SK-N-MC (cell line): Measurements from ENCODE around the gene DCK.

Experiments used
- DNase-seq: peaks from one replicate; pipeline ENCODE4 v3.0.0-alpha.2; 2011; ENCODE audit warnings: low read depth, low spot score
- H3K27ac ChIP-seq: fragments of 200-600 bp; sonication (generic); 2 replicates; pipeline ENCODE4 v1.5.1; 2016; ENCODE audit warnings: mixed run types
- H3K36me3 ChIP-seq: fragments of 200-600 bp; sonication (generic); 2 replicates; pipeline ENCODE4 v1.6.1; 2017; ENCODE audit warnings: antibody characterized with exemption, low read length, mixed read lengths; ENCODE audit not compliant: insufficient read depth
- H3K4me3 ChIP-seq: fragments of 200-600 bp; sonication (generic); 2 replicates; pipeline ENCODE4 v1.5.1; 2016
- H3K9ac ChIP-seq: fragments of 200-600 bp; sonication (generic); 2 replicates; pipeline ENCODE4 v1.8.0; 2017; ENCODE audit warnings: mixed run types, mixed read lengths; ENCODE audit not compliant: insufficient read length
- H3K9me3 ChIP-seq: fragments of 200-600 bp; sonication (generic); 2 replicates; pipeline ENCODE4 v1.6.1; 2017; ENCODE audit warnings: low read depth, mild to moderate bottlenecking, antibody characterized with exemption, low read length, moderate library complexity, mixed read lengths
- EZH2 ChIP-seq: fragments of 200-600 bp; sonication (generic); IDR thresholded peaks from one replicate; pipeline ENCODE4 v1.6.1; 2017; ENCODE audit warnings: antibody characterized with exemption
- FOXP2 ChIP-seq: optimal IDR thresholded peaks from 2 replicates; pipeline ENCODE3; 2011; ENCODE audit warnings: mild to moderate bottlenecking, moderate library complexity; ENCODE audit not compliant: insufficient read depth; ENCODE audit errors: extremely low read length, control extremely low read depth
- POLR2AphosphoS5 ChIP-seq: IDR thresholded peaks from 2 replicates; pipeline ENCODE4 v1.6.1; 2012; ENCODE audit warnings: mild to moderate bottlenecking, low read depth, low read length, borderline replicate concordance

DCK gene

GRCh38 chr4:70993181-70994068 is at the start of gene DCK:
Gene DCK, plus strand, starts transcription at chr4:70993649. Its CDS starts 187 bp downstream, at chr4:70993836.
- Histone ChIP-seq H3K27ac (peak within 1 kb of the TSS; percentile 84), H3K9me3 (peaks cover 11% of the 10 kb centered on the region), H3K4me3 (peak within 1 kb of the TSS; percentile 98), H3K9ac (peak within 1 kb of the TSS; percentile 94), H3K36me3 (peaks cover 39% of the 10 kb centered on the region)
- TF ChIP-seq EZH2 = no peak
- TF ChIP-seq POLR2AphosphoS5 = peak; percentile 82
- peak; percentile 41 for TF ChIP-seq FOXP2
- no peak for DNase-seq

GRCh38 chr4:70945046-70945445 is 48.4 kb upstream of the DCK start:
- DNase-seq = no peak
- Histone ChIP-seq H3K9ac (no peak overlapping the region), H3K27ac (no peak overlapping the region), H3K9me3 (no peaks in the 10 kb centered on the region), H3K4me3 (no peak overlapping the region), H3K36me3 (peaks cover 5% of the 10 kb centered on the region; the same call in 1 of the 2 replicates)
- TF ChIP-seq FOXP2 (no peak), EZH2 (no peak), POLR2AphosphoS5 (no peak)

- no peak for DNase-seq
- Histone ChIP-seq H3K4me3 (no peak overlapping the region), H3K36me3 (0 out of 2 replicates have a peak, but pooled peaks cover 5% of the 10 kb centered on the region), H3K9ac (no peak overlapping the region), H3K9me3 (no peaks in the 10 kb centered on the region), H3K27ac (no peak overlapping the region)
- TF ChIP-seq FOXP2 (no peak), EZH2 (no peak), POLR2AphosphoS5 (no peak)
Measured at GRCh38 chr4:70945452-70946055, 47.9 kb upstream of the DCK start.

DNA sequence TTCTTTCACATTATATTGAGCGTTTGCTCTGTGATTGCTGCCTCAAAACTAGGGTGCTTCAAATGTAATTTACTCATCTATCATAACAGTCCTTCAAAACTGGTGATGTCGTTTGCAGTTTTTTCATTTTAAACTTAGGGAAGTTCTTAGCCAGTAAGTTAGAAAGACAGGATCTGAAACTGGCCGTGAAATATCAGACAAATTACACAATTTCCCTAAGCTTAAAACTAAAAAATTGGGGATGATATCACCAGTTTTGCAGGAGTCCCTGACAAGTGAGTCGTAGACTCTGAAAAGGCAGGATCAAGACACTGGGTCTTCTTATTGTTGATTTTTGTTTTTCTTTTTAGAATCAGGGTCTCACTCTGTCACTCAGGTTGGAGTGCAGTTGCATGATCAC is 46.5 kb upstream of the DCK start:
- H3K9ac ChIP-seq = no peak overlapping the region
- 0 out of 2 replicates have a peak, but pooled peaks cover 5% of the 10 kb centered on the region for H3K36me3 ChIP-seq

DNA sequence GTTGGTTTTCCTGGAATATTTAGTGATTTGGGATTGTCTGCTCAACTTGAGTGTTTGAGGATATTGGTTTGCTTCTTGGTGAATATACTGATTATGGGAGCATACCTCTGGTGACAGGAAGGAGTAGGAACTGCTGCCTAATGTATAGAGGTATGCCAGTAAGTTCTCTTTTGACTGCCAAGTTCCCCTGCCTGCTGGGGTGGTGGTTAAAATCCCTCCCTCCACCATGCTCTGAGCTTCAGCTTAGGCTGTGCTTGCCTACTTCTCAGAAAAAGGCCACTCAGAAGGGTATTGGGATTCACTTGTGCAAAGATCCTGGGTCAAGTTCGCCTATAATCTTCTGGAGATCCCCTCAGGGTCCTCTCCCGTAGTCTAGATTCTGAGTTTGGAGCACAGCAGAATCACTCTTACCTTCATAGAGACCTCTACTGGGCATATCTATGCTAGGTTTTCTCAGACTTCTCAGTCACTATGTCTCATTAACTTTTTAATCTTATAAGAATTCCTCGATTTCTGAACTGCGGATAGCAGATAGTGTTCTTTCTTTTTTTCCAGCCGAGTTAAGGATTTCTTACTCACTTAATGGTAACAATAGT is 44.7 kb upstream of the DCK start:
- H3K9me3 ChIP-seq = no peaks in the 10 kb centered on the region
- H3K9ac ChIP-seq = no peak overlapping the region
- TF ChIP-seq POLR2AphosphoS5 (no peak), EZH2 (no peak), FOXP2 (no peak)
- H3K27ac ChIP-seq = no peak overlapping the region
- 0 out of 2 replicates have a peak, but pooled peaks cover 5% of the 10 kb centered on the region for H3K36me3 ChIP-seq
- H3K4me3 ChIP-seq = no peak overlapping the region
- no peak for DNase-seq

More for the DNA sequence above, 46.5 kb upstream of the DCK start:
- Histone ChIP-seq H3K27ac (no peak overlapping the region), H3K4me3 (no peak overlapping the region), H3K9me3 (no peaks in the 10 kb centered on the region)
- no peak for DNase-seq
- TF ChIP-seq EZH2 = no peak

DNA sequence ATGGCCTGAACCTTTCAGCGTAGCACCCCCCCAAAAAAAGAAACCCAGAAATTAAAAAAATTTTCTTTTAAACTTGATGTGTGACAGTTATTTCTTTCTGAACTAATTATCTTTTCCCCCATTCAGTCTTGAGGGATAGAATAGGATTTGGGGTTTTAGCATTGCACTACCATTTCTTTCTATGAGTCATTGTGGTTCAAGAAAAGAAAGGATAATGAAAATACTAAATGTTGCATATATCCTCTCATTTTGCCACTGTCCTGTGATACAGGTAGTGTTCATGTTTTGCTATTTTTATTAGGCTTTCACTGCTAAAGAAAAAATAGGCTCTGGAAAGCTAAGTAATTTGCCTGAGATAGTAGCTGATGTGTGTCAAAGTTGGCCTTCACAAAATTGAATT is 39.4 kb upstream of the DCK start:
- H3K27ac ChIP-seq = no peak overlapping the region
- no peak for DNase-seq
- TF ChIP-seq FOXP2 (no peak), POLR2AphosphoS5 (no peak), EZH2 (no peak)
- no peak overlapping the region for H3K4me3 ChIP-seq
- H3K9ac ChIP-seq = no peak overlapping the region
- H3K36me3 ChIP-seq = peaks cover 4% of the 10 kb centered on the region; the same call in 1 of the 2 replicates
- no peaks in the 10 kb centered on the region for H3K9me3 ChIP-seq

DNA sequence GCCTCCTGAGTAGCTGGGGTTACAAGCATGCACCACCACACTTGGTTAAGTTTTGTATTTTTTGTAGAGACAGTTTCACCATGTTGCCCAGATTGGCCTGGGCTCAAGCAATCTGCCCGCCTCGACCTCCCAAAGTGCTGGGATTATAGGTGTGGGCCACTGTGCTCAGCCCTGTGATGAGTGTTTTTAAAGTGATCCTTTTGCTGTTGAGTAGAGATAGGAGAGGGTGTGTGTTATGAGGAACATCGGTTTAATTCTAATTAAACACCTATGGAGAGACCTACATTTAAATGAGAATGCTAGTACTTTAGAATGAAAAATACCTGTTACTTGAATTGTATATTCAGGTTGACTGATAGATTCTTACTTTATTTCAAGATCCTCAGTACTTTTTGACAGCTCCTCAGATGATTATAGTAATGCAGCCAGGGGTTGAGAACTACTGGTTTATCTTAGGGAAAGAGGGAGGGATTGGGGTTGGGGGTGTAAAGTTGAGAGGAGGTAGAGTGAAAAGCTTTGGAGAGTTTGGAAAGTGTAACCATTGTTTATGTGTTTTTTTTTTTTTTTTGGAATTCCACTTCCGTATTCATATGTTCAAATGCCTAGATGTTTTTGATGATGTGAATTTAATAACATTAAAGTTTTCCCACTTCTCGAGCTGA is 36.8 kb upstream of the DCK start:
- DNase-seq = no peak
- Histone ChIP-seq H3K27ac (no peak overlapping the region), H3K4me3 (no peak overlapping the region), H3K9ac (no peak overlapping the region), H3K36me3 (peaks cover 26% of the 10 kb centered on the region), H3K9me3 (no peaks in the 10 kb centered on the region)
- no peak for TF ChIP-seq EZH2
- TF ChIP-seq FOXP2 = no peak
- TF ChIP-seq POLR2AphosphoS5 = no peak

GRCh38 chr4:70958681-70959080 is 34.8 kb upstream of the DCK start:
- Histone ChIP-seq H3K9ac (no peak overlapping the region), H3K27ac (no peak overlapping the region), H3K36me3 (peaks cover 40% of the 10 kb centered on the region), H3K9me3 (no peaks in the 10 kb centered on the region), H3K4me3 (no peak overlapping the region)
- TF ChIP-seq POLR2AphosphoS5 (no peak), FOXP2 (no peak)
- DNase-seq = no peak
